Measurements from ENCODE around the gene NCAM1.

The NCAM1 gene

DNA sequence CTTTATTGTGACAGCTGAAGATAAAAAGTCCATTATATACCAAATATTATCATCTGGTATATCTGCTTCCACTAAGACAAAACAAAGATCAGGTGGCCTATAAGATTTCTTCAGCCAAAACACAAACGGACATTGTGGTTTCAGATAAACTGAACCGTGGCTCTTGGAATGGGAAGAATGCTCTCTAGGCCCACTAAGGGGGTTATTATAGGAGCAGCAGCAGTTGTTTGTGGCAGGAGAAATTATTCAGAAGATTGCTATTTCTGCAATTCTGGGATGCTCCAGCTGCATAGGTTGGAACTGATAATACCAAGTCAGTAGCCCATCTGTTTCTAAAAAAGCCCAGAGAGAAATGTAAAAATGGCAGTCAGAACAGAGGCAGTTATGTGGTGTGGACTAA lies 145.3 kb downstream of the NCAM1 start:
- no peak for DNase-seq (ENCODE audit: low read depth in 1 of 2, low spot score in 1 of 2)
- Histone ChIP-seq H3K4me3 (replicated peaks; ENCODE audit: insufficient read depth, low read length) (no peak overlapping the region), H3K27ac (replicated peaks) (no peak overlapping the region), H3K27me3 (ENCODE audit: insufficient read depth, poor library complexity, severe bottlenecking) (no peaks in the 10 kb centered on the region)
- TF ChIP-seq SPI1 (IDR thresholded peaks at IDR 0.05; ENCODE audit: borderline replicate concordance, low read depth) (no peak), POLR2AphosphoS5 (IDR thresholded peaks at IDR 0.05; ENCODE audit: low read depth) (no peak), GABPA (IDR thresholded peaks at IDR 0.05; ENCODE audit: low read depth) (no peak)
- TF ChIP-seq, protein P1, sequence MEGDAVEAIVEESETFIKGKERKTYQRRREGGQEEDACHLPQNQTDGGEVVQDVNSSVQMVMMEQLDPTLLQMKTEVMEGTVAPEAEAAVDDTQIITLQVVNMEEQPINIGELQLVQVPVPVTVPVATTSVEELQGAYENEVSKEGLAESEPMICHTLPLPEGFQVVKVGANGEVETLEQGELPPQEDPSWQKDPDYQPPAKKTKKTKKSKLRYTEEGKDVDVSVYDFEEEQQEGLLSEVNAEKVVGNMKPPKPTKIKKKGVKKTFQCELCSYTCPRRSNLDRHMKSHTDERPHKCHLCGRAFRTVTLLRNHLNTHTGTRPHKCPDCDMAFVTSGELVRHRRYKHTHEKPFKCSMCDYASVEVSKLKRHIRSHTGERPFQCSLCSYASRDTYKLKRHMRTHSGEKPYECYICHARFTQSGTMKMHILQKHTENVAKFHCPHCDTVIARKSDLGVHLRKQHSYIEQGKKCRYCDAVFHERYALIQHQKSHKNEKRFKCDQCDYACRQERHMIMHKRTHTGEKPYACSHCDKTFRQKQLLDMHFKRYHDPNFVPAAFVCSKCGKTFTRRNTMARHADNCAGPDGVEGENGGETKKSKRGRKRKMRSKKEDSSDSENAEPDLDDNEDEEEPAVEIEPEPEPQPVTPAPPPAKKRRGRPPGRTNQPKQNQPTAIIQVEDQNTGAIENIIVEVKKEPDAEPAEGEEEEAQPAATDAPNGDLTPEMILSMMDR (IDR thresholded peaks at IDR 0.05; ENCODE audit: insufficient read depth, low read length) = no peak

DNA sequence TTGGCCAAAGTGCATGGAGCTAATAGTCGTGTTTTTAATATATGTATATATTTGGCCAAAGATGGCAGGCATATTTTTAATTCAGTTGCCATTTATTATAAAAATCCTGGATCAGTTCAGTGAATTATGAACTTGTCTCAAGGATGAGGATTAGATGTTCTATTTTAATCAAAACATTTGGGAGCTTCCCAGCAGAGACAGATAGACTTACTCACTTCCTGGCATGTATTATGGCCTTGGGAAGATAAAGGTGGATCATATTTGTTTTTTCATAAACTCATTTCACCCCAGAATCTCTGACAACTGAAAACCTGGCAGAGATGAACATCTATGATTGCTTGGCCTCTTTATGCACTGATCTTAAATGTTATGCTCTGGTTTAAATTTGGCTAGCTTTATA lies 148.8 kb downstream of the NCAM1 start:
- DNase-seq (ENCODE audit: low read depth in 1 of 2, low spot score in 1 of 2) = no peak
- TF ChIP-seq, protein P1 (IDR thresholded peaks at IDR 0.05; ENCODE audit: insufficient read depth, low read length) = no peak
- TF ChIP-seq SPI1 (IDR thresholded peaks at IDR 0.05; ENCODE audit: borderline replicate concordance, low read depth) = no peak
- TF ChIP-seq POLR2AphosphoS5 (IDR thresholded peaks at IDR 0.05; ENCODE audit: low read depth) = no peak
- TF ChIP-seq, protein P2, sequence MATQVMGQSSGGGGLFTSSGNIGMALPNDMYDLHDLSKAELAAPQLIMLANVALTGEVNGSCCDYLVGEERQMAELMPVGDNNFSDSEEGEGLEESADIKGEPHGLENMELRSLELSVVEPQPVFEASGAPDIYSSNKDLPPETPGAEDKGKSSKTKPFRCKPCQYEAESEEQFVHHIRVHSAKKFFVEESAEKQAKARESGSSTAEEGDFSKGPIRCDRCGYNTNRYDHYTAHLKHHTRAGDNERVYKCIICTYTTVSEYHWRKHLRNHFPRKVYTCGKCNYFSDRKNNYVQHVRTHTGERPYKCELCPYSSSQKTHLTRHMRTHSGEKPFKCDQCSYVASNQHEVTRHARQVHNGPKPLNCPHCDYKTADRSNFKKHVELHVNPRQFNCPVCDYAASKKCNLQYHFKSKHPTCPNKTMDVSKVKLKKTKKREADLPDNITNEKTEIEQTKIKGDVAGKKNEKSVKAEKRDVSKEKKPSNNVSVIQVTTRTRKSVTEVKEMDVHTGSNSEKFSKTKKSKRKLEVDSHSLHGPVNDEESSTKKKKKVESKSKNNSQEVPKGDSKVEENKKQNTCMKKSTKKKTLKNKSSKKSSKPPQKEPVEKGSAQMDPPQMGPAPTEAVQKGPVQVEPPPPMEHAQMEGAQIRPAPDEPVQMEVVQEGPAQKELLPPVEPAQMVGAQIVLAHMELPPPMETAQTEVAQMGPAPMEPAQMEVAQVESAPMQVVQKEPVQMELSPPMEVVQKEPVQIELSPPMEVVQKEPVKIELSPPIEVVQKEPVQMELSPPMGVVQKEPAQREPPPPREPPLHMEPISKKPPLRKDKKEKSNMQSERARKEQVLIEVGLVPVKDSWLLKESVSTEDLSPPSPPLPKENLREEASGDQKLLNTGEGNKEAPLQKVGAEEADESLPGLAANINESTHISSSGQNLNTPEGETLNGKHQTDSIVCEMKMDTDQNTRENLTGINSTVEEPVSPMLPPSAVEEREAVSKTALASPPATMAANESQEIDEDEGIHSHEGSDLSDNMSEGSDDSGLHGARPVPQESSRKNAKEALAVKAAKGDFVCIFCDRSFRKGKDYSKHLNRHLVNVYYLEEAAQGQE (IDR thresholded peaks at IDR 0.05; ENCODE audit: insufficient replicate concordance, low read depth) = no peak
- H3K27me3 ChIP-seq (ENCODE audit: insufficient read depth, poor library complexity, severe bottlenecking) = no peaks in the 10 kb centered on the region

DNA sequence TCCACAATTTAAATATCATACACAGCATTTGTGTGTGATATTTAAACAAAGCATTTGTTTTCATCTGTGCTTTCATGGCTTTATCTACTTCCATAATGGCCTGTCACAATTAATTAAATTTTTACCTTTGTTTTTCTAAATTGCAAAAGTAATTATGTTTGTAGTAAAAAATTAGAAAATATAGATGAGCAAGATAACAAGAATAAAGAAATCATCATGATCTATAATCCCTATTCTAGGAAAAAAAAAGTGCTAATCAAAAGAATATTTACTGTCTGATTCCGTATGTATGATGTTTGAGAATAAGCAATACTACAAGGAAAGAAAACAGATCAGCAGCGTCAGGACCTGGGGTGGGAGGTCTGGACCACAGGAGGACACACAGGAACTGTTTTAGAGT lies 149.9 kb downstream of the NCAM1 start:
- no peak for DNase-seq (ENCODE audit: low read depth in 1 of 2, low spot score in 1 of 2)
- H3K27me3 ChIP-seq (ENCODE audit: insufficient read depth, poor library complexity, severe bottlenecking) = peaks cover 1% of the 10 kb centered on the region
- TF ChIP-seq, protein P2 (IDR thresholded peaks at IDR 0.05; ENCODE audit: insufficient replicate concordance, low read depth) = no peak
- TF ChIP-seq, protein P1 (IDR thresholded peaks at IDR 0.05; ENCODE audit: insufficient read depth, low read length) = no peak
- TF ChIP-seq POLR2AphosphoS5 (IDR thresholded peaks at IDR 0.05; ENCODE audit: low read depth) = no peak
- no peak for TF ChIP-seq GABPA (IDR thresholded peaks at IDR 0.05; ENCODE audit: low read depth)
- TF ChIP-seq SPI1 (IDR thresholded peaks at IDR 0.05; ENCODE audit: borderline replicate concordance, low read depth) = no peak
- no peak overlapping the region for H3K4me3 ChIP-seq (replicated peaks; ENCODE audit: insufficient read depth, low read length)
- H3K27ac ChIP-seq (replicated peaks) = no peak overlapping the region

More for the DNA sequence above, 148.8 kb downstream of the NCAM1 start:
- Histone ChIP-seq H3K4me3 (replicated peaks; ENCODE audit: insufficient read depth, low read length) (no peak overlapping the region), H3K27ac (replicated peaks) (no peak overlapping the region)

DNA sequence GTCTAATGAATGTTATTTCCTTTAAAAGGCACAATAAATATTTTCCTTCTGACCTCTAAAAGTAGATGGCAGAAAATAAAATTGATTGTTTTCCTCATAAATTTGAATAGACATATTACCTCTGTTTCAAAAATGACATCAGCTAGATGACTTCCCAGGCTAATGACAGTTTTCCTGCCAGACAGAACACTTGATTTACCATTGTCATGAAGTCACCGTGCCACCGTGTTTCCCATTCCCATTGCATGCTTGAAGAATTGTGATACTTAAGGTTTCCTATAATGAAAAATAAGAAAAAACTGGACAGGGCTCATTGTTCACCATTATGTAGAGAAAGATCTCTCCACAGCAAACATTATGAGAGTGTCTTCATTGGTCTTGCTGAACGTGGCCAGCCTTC lies 151.1 kb downstream of the NCAM1 start:
- Histone ChIP-seq H3K27ac (replicated peaks) (no peak overlapping the region), H3K4me3 (replicated peaks; ENCODE audit: insufficient read depth, low read length) (no peak overlapping the region), H3K27me3 (ENCODE audit: insufficient read depth, poor library complexity, severe bottlenecking) (peaks cover 5% of the 10 kb centered on the region)
- DNase-seq (ENCODE audit: low read depth in 1 of 2, low spot score in 1 of 2) = no peak
- TF ChIP-seq POLR2AphosphoS5 (IDR thresholded peaks at IDR 0.05; ENCODE audit: low read depth) (no peak), SPI1 (IDR thresholded peaks at IDR 0.05; ENCODE audit: borderline replicate concordance, low read depth) (no peak), GABPA (IDR thresholded peaks at IDR 0.05; ENCODE audit: low read depth) (no peak)
- TF ChIP-seq, protein P1 (IDR thresholded peaks at IDR 0.05; ENCODE audit: insufficient read depth, low read length) = no peak
- TF ChIP-seq, protein P2 (IDR thresholded peaks at IDR 0.05; ENCODE audit: insufficient replicate concordance, low read depth) = no peak

Data from HL-60 (cell line).